ELR (cell line): ENCODE data around the gene MACIR.
A peak's percentile ranks its signal among the peaks of the same experiment; 100 is the strongest.

ENCODE experiments used
- DNase-seq: peaks from one replicate; pipeline ENCODE4 v3.0.0-alpha.2; 2015; ENCODE audit warnings: low read depth

Gene MACIR

DNA sequence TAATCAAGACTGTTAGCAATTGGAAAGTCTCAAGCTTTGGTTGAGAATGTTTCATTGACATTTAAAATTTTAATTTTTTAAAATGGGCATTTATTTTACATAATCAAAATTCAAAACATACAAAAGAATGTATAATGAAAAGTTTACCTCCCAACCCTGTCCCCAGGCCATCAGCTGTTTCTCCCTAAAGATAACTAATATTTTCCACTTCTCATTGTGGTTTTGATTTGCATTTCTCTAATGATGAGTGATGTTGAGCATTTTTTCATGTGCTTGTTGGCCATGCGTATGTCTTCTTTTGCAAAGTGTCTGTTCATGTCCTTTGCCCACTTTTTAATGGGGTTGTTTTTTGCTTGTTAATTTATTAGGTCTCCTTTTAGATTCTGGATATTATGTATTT is 11.4 kb upstream of the MACIR start:
- DNase-seq: no peak

DNA sequence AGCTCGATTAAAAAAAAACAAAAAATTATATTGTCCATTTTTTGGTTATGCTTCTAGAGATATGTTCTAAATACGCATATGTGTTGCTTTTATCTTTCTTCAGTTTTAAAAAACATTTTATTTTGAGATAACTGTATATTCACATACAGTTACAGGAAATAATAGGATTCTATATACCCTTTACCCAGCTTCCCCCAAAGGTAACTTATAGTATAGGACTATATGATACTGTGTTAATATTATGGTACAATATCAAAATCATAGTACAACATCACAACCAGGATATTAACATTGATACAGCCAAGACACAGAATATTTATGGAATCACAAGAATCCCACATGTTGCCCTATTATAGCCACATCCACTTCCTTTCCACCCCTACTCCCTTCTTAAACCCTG is 9.5 kb upstream of the MACIR start:
- DNase-seq: no peak

DNA sequence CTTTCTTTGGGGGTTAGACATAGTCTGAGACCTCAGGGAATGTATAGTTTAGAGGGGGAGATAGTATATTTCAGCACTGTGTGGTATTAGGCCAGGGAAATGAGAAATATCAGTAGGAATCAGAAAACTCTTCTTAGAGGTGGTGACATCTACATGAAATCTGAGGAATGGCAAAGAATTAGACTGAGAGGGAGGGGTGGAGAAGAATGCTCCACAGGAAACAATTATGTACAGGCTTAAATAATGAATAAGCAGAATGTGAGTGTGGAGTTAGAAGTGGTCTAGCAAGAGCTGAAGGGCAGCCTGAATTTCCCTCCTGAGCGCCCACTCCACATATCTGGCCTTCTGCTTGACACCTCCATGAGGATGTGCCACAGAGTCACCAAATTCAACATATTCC is 3.6 kb upstream of the MACIR start:
- no peak for DNase-seq

DNA sequence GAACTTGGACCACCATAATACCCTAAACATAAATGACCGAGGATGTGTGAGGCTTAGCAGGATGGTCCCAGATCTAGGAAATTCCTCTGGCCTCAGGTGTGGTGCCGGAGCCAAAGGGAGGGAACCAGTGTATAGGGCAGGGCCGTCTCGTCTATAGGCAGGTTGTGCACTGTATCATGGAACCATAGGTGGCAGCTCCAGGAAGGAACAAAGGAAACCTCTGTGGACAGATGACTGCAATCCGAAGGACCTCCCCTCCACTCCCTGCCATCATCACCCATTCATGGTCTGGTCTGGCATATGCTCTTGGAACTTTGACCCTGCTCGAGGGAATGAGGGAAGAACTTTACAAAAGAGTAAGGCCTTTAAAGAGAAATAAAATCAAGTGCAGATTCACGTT is 2.9 kb upstream of the MACIR start:
- no peak for DNase-seq

DNA sequence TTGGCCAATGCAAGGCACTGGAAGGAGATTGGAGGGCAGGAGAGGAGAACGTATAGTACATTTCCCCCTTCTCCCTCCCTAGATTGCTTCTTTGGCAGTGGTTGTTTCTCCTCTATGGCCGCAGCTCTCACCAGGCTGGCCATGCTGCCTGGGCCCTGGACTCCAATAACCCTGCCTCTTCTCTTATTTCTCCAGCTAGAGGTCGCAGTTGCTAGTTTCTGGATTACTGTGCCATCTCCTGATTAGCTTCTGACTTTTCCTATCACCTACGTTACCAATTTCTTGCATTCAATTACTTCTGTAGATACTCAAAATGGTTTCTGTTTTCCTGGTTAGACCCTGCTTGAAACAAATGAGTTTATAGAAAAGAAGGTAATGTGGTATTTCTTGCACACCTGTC is 2.4 kb upstream of the MACIR start:
- DNase-seq: peak; percentile 26

DNA sequence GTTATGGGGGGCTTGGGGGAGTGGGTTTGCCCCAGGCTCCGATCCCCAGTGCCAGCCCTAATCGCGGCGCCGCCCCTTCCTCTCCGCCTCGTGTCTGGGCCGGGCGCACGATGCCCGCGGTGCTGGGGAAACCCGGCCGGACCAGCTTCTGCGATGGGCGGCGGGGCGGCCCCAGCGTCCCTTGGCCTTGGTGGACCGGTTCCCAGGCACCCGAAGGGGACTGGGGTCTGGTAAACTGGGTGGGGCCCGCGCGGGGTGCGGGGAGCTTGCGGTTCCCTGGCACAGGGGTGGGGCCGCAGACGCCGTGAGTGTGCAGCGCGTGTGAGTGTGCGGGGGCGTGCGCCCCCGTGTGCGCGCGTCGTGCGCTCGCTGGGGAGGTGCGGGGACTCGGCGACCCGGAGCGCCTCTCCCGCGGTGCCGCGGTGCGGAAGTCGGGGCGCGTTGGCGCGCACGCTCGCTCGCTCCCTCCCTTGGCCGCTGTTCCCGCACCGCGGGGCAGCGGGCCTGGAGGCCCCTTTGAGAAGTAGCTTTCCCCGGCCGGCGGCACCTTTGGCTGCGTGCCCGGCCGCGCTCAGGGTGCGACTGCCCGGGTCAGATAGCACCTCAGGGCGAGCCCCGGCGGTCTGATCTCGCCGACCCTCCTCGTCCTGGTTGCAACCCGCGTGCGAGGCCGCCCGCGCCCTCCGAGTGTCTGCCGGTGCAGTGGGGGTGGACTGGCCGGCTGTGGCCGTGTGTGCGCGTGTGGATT is 568 bp downstream of the MACIR start:
- DNase-seq: peak; percentile 64

DNA sequence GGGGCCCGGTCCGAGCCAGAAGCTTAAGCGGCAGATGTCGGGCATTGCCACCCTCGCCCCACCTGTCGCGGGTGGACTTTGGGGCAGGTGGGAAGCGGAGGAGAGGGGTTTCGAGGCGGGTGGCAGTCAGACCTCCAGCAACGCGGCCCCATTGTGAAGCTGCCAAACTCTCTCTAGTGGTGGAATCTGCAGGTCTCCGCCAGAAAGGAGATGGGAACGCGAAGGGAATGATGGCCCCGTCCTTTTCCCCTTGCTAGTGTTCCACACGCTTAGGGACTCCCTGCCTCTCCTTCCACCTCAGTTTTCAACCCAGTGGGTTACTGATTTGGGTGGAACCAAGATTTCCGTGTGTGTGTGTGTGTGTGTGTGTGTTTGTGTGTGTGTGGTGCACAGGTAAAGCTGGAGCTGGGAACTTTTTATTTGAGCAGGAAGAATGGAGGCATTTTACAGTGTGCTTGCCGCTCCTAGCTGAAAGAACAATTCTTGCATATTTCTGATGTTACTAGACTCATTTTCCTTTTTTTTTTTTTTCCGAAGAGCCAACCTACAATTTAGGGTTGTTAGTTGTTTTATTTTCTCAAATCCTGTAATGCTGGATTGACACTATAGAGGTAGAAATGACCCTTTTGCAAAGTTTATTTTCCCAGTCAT is 1.3 kb downstream of the MACIR start:
- DNase-seq: peak; percentile 61

DNA sequence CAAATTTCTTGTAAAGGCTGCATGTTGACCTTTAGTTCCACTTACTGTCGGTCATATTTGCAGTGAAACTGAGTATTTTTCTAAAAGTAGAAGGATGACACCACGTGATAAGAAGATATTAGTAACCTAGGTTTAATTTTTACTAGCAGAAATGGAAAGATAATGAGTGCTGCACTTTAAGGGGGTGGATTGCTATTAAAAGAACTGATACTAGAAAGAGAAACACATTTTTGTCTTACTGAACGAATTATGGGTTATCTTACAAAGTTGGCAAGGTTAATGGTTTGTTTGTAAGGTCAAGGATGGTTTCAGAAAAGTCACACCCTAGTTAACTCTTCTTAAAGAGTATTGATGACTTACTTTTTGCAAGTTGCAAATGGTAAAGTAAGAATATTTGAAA is 2.4 kb downstream of the MACIR start:
- peak; percentile 10 for DNase-seq

DNA sequence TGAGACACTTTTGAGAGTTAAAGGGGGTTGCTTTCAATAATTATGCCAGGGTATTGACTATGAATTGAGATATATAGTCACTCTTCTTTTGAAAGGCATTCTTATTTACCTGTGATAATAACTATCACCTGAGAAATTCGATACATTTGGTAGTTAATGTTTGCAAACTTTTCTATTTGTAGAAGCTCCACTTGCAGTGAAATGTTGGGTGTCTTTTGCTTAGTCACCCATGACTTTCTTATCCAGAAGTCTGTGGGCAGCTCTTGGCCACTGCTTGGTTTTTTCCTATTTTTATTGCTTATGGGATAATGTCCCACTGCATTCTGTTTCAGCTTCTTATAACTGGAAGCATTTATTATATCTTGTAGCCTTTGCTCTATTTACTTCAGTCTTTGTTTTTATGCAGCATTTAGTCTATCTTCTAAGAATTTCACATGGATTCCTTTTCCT is 3.9 kb downstream of the MACIR start:
- DNase-seq: peak; percentile 56

DNA sequence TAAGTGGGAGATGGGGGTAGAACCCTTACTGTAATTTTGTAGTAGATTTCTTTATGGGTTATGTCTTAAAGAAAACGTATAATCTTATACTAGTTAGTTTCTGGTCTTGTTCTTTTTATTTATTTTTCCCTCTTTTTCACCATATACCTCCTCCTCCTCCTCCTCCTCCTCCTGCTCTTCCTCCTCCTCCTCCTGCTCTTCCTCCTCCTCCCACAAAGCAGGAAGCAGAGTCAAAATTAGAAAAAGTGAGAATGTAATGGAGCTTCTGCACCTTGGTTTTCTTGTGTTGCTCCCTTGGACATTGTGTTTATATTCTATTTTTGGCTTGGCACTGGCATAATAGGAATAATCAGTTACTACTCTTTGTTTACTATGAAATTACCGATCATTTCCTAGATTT is 4.5 kb downstream of the MACIR start:
- DNase-seq: no peak

DNA sequence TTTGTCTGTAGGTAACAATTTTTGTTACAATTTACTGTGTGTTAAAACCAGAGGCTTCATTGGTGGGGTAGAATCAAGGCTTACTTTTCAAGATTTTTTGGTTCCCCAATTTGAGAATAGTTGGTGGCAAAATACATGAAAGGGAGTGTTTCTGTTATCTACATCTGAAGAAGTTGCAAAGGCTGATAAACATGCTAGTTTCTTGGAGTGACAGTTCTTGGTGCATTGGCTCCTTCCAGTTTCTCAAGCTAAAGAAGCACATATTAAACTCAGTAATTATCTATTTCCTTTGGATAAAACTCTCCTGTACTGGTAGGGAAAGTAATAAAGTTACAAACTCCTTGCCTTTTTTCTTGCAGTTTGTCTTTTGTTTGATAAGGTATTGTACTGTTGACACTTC is 5.9 kb downstream of the MACIR start:
- DNase-seq: no peak

DNA sequence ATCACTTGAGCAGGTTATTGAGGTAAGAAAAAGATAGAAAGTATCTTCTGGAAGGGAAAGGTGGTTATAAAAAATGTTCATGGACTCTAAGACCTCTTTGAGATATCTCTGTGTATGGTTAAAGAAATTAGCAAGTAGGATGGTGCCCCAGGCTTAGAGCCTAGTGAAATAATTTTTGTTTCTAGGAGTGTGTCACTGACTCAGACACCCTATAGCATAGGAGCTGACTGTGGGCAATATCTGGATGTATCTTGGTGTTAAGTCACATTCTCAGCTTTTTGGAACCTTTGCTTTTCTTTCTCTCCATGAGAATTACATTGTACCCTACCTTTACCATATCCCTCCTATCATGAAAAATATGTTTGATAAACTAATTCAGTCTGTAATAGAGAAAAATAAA is 12.0 kb downstream of the MACIR start:
- DNase-seq: no peak

DNA sequence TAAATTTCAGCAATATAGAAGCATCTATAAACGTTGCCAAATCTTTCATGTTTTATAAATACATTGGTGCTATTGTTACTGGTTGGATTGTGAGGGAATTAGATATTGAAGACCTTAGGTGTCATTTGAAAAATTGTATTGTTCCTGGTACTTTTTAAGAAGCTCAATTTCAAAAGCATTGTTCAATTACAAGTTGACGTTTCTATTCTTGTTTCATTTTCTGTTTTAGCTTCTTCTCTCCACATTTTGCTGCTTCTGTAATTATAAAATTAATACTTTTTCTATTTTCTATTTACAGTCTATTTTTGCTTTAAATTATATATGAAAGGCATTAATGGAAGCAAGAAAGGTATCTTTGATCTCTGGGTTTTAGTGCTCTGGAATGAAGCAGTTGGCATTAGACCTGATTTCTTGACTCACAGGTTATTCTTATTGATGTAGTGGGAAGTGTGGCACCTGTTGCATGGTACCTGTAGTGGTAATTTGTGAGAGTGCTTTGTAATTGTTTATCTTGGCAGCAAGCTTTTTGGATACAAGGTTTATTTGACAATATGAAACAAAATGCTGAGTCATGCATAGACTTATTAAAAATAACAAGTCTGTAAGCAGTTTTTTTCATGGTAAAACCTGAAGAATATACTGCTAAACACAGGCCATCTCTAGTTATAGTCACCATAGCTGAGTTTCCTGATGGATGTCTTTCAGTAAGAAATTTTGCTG is 13.2 kb downstream of the MACIR start:
- no peak for DNase-seq

DNA sequence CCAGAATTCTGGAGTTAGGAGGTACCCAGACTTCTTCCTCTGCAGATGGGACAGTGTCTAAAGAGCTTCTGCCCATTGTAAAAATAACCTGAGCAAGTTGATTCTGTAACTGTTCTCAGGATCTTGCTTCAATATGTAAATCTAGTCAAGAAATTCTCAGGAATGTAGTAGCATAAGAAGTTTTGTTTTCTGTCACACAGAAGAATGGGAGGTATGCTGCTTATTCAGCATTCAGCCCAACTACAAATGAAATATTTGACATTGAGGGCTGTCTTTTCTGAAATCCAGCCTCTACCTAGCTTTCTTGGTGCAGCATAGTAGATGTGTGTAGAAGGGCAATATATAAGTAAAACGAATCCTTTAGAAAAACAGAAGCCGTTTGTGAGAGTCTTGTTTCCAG is 13.8 kb downstream of the MACIR start:
- no peak for DNase-seq

DNA sequence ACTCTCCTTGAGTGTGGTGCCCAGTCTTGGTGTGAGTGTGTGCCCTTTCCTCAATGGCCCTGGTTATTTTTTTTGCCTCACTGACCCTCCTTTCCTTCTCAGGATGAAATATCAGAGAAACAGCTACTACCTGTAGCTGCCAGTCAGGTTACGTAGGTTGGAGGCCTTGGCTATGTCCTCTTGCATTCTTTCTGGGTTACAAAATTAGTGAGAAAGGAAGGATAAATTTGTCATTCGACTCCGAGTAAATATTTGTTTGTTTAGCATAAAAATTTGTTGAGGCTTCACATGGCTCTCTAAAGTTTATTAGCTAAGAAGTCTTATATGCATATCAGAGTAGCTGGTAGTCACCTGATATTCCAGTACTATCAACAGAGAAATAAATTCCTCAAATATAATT is 15.4 kb downstream of the MACIR start:
- DNase-seq: no peak

DNA sequence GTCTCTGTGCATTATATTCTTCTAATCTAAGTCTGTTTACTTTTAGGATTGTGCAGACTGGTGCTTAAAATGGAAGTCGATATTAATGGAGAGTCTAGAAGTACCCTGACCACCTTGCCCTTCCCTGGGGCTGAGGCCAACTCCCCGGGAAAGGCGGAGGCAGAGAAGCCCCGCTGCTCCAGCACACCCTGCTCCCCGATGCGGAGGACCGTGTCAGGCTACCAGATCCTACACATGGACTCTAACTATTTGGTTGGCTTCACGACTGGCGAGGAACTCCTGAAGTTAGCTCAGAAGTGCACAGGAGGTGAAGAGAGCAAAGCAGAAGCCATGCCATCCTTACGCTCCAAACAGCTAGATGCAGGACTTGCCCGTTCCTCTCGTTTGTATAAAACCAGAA is 17.3 kb downstream of the MACIR start:
- DNase-seq: no peak

DNA sequence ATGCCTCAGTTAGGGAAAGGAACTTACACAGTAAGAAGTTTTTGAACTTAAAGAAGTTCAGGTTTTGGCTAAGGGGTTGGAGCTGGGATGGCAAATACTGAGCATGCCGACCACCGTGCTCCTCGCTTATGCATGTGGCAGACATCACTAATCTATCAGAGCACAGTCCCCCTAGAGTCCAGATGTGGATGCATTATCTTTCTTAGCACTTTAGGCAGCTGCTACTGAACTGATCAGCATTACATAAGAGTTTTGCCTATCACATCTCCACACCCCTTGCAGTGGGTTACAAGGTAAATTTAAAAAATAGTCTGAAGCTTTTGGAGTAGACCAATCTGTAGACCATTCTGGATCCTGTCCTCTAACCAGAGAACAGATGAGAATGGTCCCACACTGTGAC is 22.4 kb downstream of the MACIR start:
- no peak for DNase-seq

DNA sequence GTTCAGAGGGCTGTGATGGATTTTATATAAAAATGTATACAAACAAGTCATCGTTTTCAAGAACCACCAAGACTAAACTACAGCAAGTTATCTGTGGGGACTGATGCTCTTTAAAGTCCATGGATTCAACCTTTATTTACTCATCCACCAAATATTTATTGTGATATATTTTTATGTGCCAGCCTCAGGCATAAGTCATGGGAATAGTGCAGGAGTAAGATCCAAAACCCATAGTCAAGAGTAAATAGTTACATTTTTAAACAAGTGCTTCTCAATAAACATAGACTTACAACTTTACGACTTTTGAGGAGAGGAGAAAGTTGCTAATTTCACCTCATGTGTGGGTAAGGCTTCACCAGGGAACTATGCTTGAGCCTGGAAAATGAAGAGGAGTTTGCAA is 24.6 kb downstream of the MACIR start:
- no peak for DNase-seq

DNA sequence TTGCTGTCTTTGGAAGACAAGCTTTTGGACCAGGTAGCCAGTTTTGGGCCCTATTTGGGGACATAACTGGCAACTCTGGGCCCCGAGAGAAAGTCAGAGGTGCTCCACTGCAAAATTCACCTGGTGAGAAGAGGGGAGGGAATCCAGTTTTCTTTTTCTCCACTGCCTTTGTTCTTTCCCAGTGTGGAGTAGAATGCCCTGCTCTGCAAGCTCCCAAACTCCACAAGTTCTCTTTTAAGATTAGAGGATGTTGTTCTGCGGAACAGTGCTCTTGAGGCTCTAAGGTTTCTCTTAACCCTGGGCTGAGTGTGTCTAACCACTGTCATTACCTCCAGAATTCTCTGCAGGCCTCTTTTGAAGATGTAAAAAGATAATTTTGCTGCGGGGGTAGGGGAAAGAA is 25.3 kb downstream of the MACIR start:
- no peak for DNase-seq

DNA sequence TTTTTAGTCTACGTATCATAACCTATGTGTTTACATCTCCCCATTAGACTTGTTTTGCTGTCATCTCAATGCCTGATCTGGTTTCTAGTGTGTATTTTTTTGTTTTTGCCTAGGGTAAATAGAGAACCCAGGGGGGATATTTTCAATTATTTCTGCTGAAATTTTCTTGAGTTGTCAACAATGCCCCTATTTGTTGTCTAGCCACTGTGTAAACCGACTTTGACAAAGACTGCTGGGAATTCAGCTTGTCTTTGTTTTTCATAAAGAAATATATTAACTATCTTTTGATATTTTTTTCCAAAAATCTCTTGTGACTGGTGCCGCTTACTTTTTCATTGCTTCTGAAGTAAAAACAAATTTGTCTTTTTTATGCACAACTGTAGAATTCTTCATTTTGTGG is 28.1 kb downstream of the MACIR start:
- DNase-seq: no peak

DNA sequence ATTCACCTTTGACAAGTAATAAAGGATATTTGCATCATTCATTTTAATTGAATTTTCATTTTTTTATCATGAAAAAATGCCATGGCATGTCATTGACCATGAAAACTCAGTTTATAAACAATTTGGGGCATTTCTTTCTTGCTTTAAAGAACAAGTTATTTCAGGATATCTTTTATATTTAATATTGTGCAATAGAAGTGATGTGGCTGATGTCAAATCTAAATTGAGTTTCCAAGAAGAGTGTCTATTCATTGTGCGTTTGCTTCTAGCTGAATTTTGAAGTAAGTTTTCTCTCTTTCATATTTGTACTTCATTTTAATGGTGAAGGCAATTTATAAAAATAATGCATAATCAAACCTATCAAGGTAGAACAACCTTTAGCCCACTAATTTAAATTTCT is 30.5 kb downstream of the MACIR start:
- no peak for DNase-seq

DNA sequence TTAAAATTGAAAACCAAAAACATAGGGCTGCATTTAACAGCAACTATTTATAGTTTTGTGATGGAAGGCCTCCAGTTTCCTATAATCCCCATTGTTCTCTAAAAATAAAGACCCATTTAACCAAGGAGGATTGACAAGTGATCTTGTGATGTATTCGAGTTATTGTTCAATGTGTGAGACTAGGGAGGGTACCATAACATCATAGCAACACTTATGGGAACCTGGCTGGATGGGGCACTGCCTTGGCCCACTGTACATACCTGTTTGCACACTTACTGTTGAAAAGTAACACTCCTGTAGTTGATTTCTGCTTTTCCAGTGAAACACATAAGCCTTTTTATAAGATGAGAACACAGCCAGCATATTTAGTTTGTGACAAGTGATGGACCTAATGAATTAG is 32.3 kb downstream of the MACIR start:
- DNase-seq: no peak

DNA sequence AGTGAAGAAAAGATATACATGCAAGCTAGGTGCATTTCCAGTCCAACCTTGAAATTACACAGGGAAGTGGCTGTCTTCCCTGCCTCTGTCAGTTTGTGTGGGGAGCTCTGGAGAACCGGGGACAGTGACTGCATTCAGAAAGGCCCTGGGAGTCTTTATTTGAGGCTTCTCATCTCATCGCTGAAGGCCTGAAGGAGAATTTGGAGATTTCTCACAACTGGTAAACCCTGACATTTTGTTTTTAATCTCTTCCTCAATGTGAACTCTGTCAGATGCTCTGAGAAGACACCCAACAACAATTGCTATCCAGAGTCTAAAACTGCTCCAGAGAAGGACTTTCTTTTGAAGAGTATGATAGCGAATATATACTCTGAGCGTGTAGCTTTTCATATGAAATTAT is 33.0 kb downstream of the MACIR start:
- DNase-seq: no peak
